Neural progenitor cell (in vitro differentiated cells): ENCODE data around the gene RINL.

ENCODE experiments used
- CTCF ChIP-seq: fragments of 200-600 bp; sonication (generic); IDR thresholded peaks from 2 replicates; pipeline ENCODE4 v1.5.1; 2017; ENCODE audit warnings: antibody characterized with exemption, mild to moderate bottlenecking
- EZH2 ChIP-seq: fragments of 200-600 bp; sonication (generic); IDR thresholded peaks from 2 replicates; pipeline ENCODE4 v1.6.1; 2017; ENCODE audit warnings: antibody characterized with exemption, mild to moderate bottlenecking, moderate library complexity

DNA sequence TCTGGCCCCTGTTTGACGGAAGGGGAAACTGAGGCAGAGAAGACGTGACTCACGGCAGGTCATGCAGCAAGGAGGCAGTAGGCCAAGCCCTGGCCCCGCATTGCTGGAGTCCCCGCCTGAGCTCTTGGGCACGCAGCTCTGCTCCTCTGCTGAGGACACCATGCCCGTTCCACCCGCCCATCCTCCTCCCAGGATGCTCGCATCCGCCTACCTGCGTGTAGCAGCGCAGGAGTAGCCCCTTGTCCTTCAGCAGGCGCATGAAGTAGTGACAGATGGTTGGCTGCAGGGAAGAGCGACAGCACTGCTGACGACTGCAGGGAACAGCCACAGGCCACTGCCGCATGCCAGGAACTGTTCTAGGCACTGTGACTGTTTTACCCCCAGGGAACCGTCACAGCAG lies 10.8 kb upstream of the RINL start:
- TF ChIP-seq CTCF = no peak
- TF ChIP-seq EZH2 = no peak
